ENCODE results near the gene MORF4L1. TPM values are rescaled to one million over a fixed set of nuclear protein-coding genes. Genes with fewer than 3 reads are reported as not detected.

Gene MORF4L1
- total RNA-seq, 6 experiments from 2014 or later: 86.9 to 126 (median 115) TPM

DNA sequence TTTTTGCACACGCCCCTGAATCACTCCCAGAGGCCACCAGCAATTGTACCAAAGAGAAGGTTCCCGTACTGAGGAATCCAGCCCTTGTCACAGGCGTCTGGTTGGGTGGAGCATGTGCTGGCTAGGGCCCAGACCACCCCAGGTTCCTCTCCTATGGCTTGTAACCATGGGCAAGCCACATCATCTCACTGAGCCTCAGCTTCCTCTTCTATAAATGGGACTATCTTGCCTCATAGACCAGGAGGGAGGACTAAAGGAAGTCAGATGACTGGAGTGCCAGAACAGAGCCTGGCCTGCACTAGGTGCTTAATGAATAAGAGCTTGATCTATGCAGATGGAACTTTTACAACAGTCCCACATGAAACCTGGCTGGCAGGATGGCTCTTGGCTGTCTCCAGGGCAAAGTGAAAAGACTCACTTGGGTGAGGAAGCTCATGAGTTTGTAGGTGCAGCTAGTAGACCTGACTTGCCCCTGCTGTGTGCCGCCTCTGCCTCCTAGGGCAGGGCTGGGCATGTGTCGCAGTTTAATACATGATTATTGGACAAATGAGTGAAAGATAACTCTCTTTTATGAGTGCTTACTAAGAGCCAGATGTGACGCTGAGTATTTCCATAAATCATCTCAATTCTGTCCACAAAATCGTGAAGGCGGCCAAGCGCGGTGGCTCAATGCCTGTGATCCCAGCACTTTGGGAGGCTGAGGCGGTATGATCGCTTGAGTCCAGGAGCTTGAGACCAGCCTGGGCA is 42.8 kb downstream of the MORF4L1 start:
- intact Hi-C loops (cut with DNase I): no loop called here
- Histone ChIP-seq H3K27ac (peak overlapping the region in 1 of 3 donors; percentile 23), H3K27me3 (no peaks in the 10 kb centered on the region), H3K36me3 (peaks cover 3 to 21% (median 5%) of the 10 kb centered on the region in 4 donors), H3K9me3 (no peaks in the 10 kb centered on the region), H3K4me1 (peaks cover 0 to 44% (median 0%) of the 10 kb centered on the region in 4 donors), H3K4me3 (no peak overlapping the region)
- DNase-seq (no peak), ATAC-seq (peak; percentile 55 to 72 (median 67))
- no peak for TF ChIP-seq POLR2A (IDR thresholded peaks at IDR 0.05)
- no peak for TF ChIP-seq CTCF (IDR thresholded peaks at IDR 0.05)
- 89% methylated on average over 4 of the region's 12 CpGs for WGBS (ENCODE audit: insufficient coverage, low coverage, low lambda C conversion rate, missing lambda C conversion rate)

DNA sequence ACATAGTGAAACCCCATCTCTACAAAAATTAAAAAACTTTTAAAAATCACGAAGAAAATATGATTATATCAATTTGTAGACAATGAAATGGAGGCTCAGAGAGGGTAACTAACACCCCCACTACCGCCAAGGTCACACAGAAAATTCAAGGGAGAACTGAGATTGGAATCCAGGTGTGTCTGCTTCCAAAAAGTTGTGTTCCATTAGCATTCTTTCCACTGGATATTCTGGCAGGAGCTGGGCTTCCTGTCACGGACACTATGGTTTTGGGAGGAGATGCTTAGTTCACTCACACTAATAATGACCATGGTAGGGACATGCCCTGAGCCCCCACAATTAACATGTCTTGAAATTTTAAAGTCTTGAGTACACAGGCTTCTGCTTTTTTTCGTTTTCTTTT is 43.4 kb downstream of the MORF4L1 start:
- Histone ChIP-seq H3K9me3 (no peaks in the 10 kb centered on the region), H3K4me1 (peaks cover 0 to 44% (median 0%) of the 10 kb centered on the region in 4 donors), H3K27ac (peak overlapping the region in 1 of 3 donors; percentile 35), H3K4me3 (no peak overlapping the region), H3K27me3 (no peaks in the 10 kb centered on the region), H3K36me3 (peaks cover 0 to 22% (median 4%) of the 10 kb centered on the region in 4 donors)
- no peak for ATAC-seq
- WGBS (ENCODE audit: insufficient coverage, low coverage, low lambda C conversion rate, missing lambda C conversion rate): 93% methylated on average over 3 of the region's 4 CpGs
- DNase-seq: no peak
- no peak for TF ChIP-seq CTCF (IDR thresholded peaks at IDR 0.05)
- TF ChIP-seq POLR2A (IDR thresholded peaks at IDR 0.05): no peak
- intact Hi-C loops (cut with DNase I): no loop called here

- ATAC-seq (no peak), DNase-seq (peak in 1 of 3 donors; percentile 20)
- Histone ChIP-seq H3K27ac (no peak overlapping the region), H3K9me3 (no peaks in the 10 kb centered on the region), H3K4me1 (peaks cover 0 to 29% (median 0%) of the 10 kb centered on the region in 4 donors), H3K36me3 (peaks cover 0 to 31% (median 16%) of the 10 kb centered on the region in 4 donors), H3K4me3 (no peak overlapping the region), H3K27me3 (no peaks in the 10 kb centered on the region)
- 88% methylated on average over 3 of the region's 4 CpGs for WGBS (ENCODE audit: insufficient coverage, low coverage, low lambda C conversion rate, missing lambda C conversion rate)
- no peak for TF ChIP-seq CTCF (IDR thresholded peaks at IDR 0.05)
- no peak for TF ChIP-seq POLR2A (IDR thresholded peaks at IDR 0.05)
- intact Hi-C loops (cut with DNase I): no loop called here
These were observed 45.2 kb downstream of the MORF4L1 start for GRCh38 chr15:78917888-78918287.

GRCh38 chr15:78921517-78921916 is 48.8 kb downstream of the MORF4L1 start:
- Histone ChIP-seq H3K36me3 (peaks cover 0 to 53% (median 20%) of the 10 kb centered on the region in 4 donors), H3K4me3 (no peak overlapping the region), H3K9me3 (no peaks in the 10 kb centered on the region), H3K27ac (no peak overlapping the region), H3K27me3 (no peaks in the 10 kb centered on the region), H3K4me1 (peaks cover 0 to 13% (median 0%) of the 10 kb centered on the region in 4 donors)
- intact Hi-C loops (cut with DNase I): loop anchor here (10.0 kb wide), 3 partner anchors 53 to 253 kb away; no protein-coding TSS in a partner anchor
- ATAC-seq (no peak), DNase-seq (no peak)
- TF ChIP-seq CTCF (IDR thresholded peaks at IDR 0.05) (no peak), POLR2A (IDR thresholded peaks at IDR 0.05) (no peak)
- 83% methylated on average over 5 of the region's 6 CpGs for WGBS (ENCODE audit: insufficient coverage, low coverage, low lambda C conversion rate, missing lambda C conversion rate)
